Urinary bladder (tissue), 4 donors: Measurements from ENCODE around the gene TRPV6. TPM values are rescaled to one million over a fixed set of nuclear protein-coding genes. Genes with fewer than 3 reads are reported as not detected.

Experiments
- DNase-seq: peaks from one replicate; pipeline ENCODE4 v3.0.0-alpha.2; 2015; ENCODE audit errors: extremely low spot score
- H3K27ac ChIP-seq: one replicate; pipeline ENCODE4 v1.5.1; 2013; ENCODE audit warnings: low read depth, mild to moderate bottlenecking, moderate library complexity
- H3K36me3 ChIP-seq: one replicate; pipeline ENCODE4 v1.6.1; 2013; ENCODE audit warnings: mild to moderate bottlenecking, moderate library complexity; ENCODE audit not compliant: insufficient read depth
- H3K4me1 ChIP-seq: one replicate; pipeline ENCODE4 v1.6.1; 2013; ENCODE audit warnings: mild to moderate bottlenecking, moderate library complexity; ENCODE audit not compliant: insufficient read depth
- H3K4me3 ChIP-seq: one replicate; pipeline ENCODE4 v1.5.1; 2013; ENCODE audit warnings: low read depth, low read length
- WGBS: extraction: QIAGEN DNeasy Blood & Tissue Kit; methylation state at CpG from one replicate; pipeline ENCODE4 v1.1.7; 2013; 5-methylcytosine and 5-hydroxymethylcytosine counted together
- polyA plus RNA-seq: library from polyadenylated mRNA; stranded (reverse); fragments of 200-250 nt; gene quantifications from one replicate; pipeline ENCODE4 v1.2.3, GENCODE V29; 2013
- total RNA-seq: library from RNA; depleted of rRNA; stranded (reverse); fragments of >200 nt; gene quantifications from one replicate; pipeline ENCODE4 v1.2.3, GENCODE V29; 2014
- donor health status: healthy with polysubstance abuse.
- donor health status: healthy.

TRPV6 gene
- total and polyA plus RNA-seq, 2 donors = 0.32 to 0.74 TPM

DNA sequence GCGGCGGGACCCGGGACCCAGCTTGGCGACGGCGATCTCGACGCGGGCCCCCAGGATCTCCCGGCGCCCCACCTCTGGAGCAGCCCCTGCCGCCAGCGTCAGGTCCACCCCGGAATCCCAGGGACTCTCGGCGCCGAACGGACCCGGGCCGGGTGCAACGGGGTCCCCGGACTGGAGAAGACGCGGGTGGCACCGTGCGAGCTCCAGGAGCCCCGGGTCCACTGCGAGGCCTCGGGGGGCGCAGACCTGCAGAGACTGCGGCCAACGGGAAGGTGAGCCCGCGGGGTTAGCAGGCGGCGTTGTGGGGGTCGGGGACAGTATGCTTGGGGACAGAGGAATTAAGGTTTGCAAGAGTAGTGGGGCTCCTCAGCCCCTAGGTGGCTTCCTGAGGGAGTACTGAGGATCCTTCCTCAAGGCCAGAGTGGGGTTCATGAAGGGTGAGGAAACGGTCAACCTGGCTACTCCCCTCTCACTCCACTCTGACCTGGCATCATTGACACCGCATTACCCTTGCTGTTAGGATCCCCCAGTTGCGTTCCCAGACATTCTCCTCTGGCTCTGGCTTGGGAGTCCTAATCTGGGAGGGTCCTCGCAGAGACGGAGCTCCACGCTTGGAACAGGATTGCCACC is 30.3 kb downstream of the TRPV6 start:
- Histone ChIP-seq H3K27ac (no peak overlapping the region), H3K36me3 (no peaks in the 10 kb centered on the region), H3K4me3 (peak overlapping the region; percentile 87), H3K4me1 (no peaks in the 10 kb centered on the region)
- DNase-seq = no peak
- 3% methylated on average over 43 of the region's 43 CpGs for WGBS

GRCh38 chr7:142854372-142855113 is 31.0 kb downstream of the TRPV6 start, which contains the start of gene EPHB6:
Gene EPHB6 (plus strand): TSS chr7:142855076. CDS start chr7:142863228, 8,152 bp downstream.
- Histone ChIP-seq H3K4me3 (peak within 1 kb of the TSS; percentile 87), H3K27ac (peak within 1 kb of the TSS; percentile 80), H3K36me3 (no peaks in the 10 kb centered on the region), H3K4me1 (no peaks in the 10 kb centered on the region)
- peak; percentile 61 for DNase-seq
- under 1% methylated on average over 70 of the region's 70 CpGs for WGBS

DNA sequence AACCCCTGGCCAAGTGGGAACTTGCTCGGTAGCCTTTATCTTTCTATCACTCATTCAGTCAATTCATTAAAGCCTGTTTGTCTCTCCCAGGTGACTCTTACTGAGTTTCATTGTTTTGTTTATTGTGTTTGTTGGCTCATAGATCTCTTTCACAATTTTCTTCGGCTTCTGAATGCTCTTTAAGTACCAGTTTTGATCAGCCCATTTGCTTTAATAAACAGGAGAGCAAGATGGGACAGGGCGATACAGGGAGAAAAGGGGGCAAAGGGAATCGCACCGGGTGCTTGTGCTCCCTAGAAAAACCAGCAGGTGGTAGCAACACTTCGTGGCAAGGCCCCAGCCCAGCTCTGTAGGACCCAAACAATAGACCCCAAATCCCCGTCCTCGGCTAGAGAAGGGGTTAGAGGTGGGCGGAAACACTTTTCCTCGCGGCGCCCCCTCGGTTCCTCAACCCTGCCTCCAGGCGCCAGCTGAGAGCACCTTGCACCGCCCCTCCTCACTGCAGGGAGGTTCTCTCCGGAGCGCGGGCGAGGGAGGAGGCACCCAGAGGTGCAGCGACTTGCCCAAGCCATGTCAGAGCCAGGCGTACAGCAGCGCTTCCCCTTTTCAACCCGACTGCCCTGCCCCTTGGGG is 31.7 kb downstream of the TRPV6 start:
- under 1% methylated on average over 23 of the region's 23 CpGs for WGBS
- Histone ChIP-seq H3K36me3 (no peaks in the 10 kb centered on the region), H3K27ac (peak overlapping the region; percentile 80), H3K4me3 (peak overlapping the region; percentile 87), H3K4me1 (no peaks in the 10 kb centered on the region)
- peak; percentile 51 for DNase-seq

DNA sequence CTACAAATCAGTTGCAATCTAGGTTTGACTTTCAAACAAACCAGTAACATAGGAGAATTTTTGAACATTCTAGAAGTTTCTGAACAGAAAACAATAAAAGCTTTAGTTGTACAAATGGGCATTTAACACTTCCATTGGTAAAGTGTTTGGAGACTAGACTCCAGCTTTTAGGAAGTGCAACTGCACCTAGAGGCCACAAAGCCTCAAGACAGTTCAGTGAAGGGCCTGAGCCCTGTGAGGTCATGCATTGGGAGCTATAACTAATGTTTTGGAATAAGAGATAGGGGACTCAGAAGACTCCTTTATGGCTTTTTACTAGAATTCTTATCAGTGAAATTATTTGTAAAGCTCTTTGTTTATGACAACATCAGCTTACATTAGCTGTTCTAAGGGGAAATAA is 33.6 kb downstream of the TRPV6 start:
- Histone ChIP-seq H3K27ac (no peak overlapping the region), H3K4me3 (no peak overlapping the region)

DNA sequence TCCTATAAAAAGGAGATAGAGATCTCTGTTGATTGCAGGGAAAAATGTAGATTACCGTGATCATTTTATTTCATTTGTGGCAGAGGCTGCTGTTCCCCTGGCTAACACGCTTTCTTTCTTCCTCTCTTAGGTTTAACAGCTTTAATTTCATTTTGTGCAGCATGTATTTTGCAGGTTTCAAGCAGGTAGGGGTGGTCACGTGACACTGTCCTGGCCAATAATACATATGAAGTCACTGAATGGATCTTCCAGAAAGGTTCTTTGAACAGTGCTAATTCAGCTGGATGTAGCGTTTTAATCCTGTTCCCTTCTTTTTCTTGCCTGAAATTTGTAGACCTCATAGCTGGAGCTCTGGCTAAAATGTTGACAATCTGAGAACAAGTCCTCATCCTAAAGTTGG is 34.3 kb downstream of the TRPV6 start:
- Histone ChIP-seq H3K4me3 (no peak overlapping the region), H3K27ac (no peak overlapping the region), H3K36me3 (no peaks in the 10 kb centered on the region), H3K4me1 (no peaks in the 10 kb centered on the region)
- WGBS = 78% methylated on average over 4 of the region's 4 CpGs
- DNase-seq = no peak

More for the DNA sequence above, 33.6 kb downstream of the TRPV6 start:
- Histone ChIP-seq H3K36me3 (no peaks in the 10 kb centered on the region), H3K4me1 (no peaks in the 10 kb centered on the region)
- DNase-seq = no peak

GRCh38 chr7:142847353-142847752 is 38.2 kb downstream of the TRPV6 start:
- WGBS = 74% methylated on average over 2 of the region's 2 CpGs
- Histone ChIP-seq H3K4me3 (no peak overlapping the region), H3K4me1 (no peaks in the 10 kb centered on the region), H3K27ac (no peak overlapping the region), H3K36me3 (no peaks in the 10 kb centered on the region)
- no peak for DNase-seq

GRCh38 chr7:142842251-142842766 is 43.2 kb downstream of the TRPV6 start:
- no peak overlapping the region for H3K4me3 ChIP-seq
- H3K27ac ChIP-seq = no peak overlapping the region
- no peaks in the 10 kb centered on the region for H3K36me3 ChIP-seq
- DNase-seq = no peak
- H3K4me1 ChIP-seq = no peaks in the 10 kb centered on the region
- WGBS = 64% methylated on average over 1 of the region's 1 CpG

DNA sequence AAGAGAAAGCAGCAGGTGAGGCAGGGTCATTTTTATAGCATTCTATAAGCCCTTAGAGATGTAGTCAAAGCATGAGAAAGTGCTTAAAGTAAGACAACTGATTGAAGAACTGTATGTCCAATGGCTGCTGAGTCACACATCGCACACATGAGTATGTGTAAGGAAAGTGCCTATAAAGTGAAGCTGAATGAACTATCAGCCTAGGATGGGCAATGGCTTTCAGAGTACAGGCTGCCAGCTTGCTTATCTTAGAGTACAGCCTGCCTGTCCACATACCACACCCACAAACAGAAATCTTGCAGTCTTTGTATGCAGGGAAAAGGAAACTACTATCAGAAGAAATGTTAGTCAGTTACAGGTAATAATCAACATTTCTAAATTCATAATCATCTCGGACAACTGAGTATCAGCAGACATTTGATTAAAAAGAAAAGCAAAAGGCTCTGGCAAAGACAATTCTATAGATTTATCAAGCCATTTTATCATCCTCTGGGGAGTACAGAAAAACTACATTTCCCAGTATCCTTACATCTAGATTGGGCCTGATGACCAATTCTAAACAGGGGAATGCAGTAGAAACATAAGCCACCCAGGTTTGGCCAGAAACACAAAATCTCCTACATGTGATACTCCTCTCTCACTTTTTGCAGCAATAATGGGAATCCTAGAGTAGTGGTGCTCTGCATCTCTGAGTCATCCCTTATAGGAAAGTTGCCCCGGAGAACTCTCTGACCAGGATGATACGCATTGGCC is 46.9 kb downstream of the TRPV6 start:
- H3K27ac ChIP-seq = no peak overlapping the region
- no peaks in the 10 kb centered on the region for H3K4me1 ChIP-seq
- no peak overlapping the region for H3K4me3 ChIP-seq
- no peaks in the 10 kb centered on the region for H3K36me3 ChIP-seq
- DNase-seq = no peak
- WGBS = 67% methylated on average over 4 of the region's 4 CpGs

DNA sequence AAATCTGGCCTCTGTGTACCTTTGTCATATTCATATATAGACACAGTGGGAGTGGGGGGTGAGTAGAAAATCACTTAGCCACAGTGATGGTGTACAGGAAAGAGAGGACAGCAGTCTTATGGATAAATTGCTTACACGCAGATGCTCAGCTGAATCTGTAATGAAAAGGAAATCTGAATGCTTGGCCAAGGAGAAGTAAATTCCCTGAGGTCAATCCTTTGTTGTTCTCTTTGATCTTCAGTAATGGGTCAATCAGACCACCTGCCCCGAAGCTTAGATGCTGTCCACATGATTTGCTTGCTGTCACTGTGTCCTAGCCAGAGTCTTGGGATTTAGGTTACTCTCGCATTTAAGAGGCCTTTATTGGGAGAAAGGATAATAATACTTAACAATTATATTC is 49.1 kb downstream of the TRPV6 start:
- WGBS = 69% methylated on average over 3 of the region's 3 CpGs

DNA sequence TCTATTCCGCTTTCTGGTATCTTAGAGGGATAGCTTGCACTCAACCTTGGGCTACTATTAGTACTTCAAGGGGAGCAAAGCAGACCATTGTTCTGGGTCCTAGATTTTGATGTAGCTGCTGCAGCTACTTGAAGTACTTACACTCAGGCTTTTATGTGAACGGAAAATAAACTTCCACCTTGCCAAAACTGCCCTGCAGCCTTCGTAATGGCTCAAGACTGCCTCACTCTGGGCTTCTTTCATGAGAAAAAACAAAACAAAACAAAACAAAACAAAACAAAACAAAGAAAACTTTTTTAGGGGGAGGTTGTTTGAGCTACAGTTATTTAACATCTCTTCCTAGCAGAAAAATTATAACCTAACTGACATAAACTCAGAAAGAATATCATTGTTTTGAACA is 50.1 kb downstream of the TRPV6 start:
- no peak for DNase-seq
- Histone ChIP-seq H3K4me1 (no peaks in the 10 kb centered on the region), H3K4me3 (no peak overlapping the region), H3K27ac (no peak overlapping the region), H3K36me3 (no peaks in the 10 kb centered on the region)
- 12% methylated on average over 3 of the region's 3 CpGs for WGBS

More for the DNA sequence above, 49.1 kb downstream of the TRPV6 start:
- Histone ChIP-seq H3K4me3 (no peak overlapping the region), H3K4me1 (no peaks in the 10 kb centered on the region), H3K36me3 (no peaks in the 10 kb centered on the region), H3K27ac (no peak overlapping the region)
- no peak for DNase-seq

DNA sequence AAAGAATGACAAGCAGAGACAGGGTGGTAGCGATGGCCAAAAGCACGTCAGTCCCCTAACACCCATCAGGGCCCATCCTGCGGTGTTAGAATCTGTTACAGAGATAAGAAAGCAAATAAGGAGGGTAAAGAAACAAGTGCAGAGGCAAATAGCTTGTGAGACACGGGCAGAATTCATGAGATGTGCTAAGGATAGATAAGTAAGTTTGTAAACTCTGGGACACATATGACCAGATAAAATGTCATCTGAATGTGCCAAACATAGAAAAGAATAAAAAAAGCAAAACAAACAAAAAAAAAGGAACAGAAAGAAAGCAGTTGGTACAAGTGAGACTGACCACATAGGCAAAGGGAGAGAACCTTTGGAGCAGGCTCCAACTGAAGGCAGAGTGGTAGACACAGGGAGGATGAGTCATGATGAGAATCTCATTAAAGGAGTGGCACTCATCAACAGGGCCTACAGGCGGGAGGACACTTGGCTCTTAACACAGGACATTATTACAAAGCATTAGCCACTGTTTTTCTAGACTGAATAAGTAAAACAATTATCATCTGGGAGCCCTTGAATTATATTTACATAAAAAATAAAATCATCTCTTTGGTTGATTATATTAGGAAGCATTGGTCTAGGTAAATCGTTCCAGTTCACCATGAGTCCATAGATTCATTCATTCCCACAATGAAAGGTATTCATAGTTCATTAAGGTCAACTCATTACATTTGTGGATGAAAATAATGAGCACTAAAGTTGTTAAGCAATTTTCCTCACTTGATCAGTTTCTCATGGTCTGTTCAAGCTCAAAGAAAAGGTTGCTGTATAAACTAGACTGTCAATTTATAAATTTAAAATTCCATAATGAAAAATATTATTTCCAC is 52.1 kb downstream of the TRPV6 start:
- H3K36me3 ChIP-seq = no peaks in the 10 kb centered on the region
- WGBS = 63% methylated on average over 6 of the region's 6 CpGs
- H3K4me1 ChIP-seq = no peaks in the 10 kb centered on the region
- no peak overlapping the region for H3K4me3 ChIP-seq
- no peak overlapping the region for H3K27ac ChIP-seq
- DNase-seq = no peak

DNA sequence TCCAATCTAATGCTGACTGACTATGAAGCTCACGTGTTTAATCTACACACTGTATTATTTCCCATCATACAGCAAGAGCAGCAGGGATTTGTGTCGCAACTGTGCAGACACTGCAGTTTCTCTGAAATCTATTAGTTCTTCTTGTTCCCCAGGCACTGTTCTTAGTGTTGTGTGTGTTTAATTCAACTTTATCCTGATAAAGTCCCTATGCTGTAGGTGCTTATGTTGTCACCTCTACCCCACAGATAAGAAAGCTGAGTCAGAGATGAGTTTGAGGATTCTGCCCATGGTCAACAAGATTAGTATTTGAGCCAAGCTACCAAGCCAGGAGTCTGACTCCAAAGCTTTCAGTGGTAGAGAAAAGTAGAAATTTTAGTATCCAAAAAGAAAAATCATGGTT is 53.1 kb downstream of the TRPV6 start:
- 44% methylated on average over 2 of the region's 2 CpGs for WGBS

More for the DNA sequence above, 53.1 kb downstream of the TRPV6 start:
- no peaks in the 10 kb centered on the region for H3K36me3 ChIP-seq
- DNase-seq = no peak
- H3K4me3 ChIP-seq = no peak overlapping the region
- no peak overlapping the region for H3K27ac ChIP-seq
- peaks cover 2% of the 10 kb centered on the region for H3K4me1 ChIP-seq
